Measurements from ENCODE around the gene DPP4. TPM values are rescaled to one million over a fixed set of nuclear protein-coding genes. Genes with fewer than 3 reads are reported as not detected.

The DPP4 gene
- total and polyA plus RNA-seq, 2 of the 13 experiments (the other 11 are each of a cell fraction or from before 2014, with no cell fraction given): 39.4 to 109 TPM

DNA sequence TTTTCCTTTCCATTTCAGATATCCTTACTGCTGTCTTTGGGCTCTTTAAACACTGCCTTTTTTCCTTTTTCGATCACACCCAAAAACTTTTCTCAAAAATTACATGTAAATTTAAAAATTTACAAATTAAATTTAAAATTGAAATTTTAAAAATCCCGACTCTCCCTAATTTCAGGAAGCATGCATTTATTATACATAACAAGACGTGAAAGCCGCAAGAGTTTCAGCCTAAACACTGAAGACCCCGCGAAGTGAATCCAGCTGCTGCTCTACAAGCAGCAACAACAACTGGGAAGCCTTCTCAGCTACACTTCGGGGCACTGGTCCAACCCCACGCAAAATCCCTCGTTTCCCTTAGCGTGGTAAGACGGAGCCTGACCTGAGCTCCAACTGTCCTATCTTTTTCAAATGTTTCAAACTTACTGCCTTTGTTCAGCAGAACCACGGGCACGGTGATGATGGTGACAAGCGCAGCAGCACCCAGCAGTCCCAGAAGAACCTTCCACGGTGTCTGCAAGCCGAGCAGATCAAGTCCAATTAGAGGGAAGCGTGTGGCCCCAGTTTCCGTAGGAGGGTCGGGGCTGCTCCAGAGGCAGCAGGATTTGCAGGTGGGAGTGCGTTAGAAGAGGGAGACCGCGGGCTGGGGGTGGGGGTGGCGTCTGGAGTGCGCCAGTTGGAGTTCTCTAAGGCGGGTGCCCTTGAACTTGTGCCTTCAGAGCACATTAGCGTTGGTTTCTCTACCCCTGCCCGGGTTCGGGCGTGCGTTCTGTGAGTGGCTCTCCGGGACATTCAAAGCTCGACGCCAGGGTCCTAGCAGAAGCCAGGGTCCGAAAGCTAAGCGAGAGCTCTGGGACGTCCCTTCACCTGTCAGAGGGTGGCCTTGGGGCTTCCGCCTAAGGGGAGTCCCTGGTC lies 783 bp downstream of the DPP4 start (continued):
- TF ChIP-seq ZBTB42 (CRISPR knock-in tag; IDR thresholded peaks at IDR 0.05) (peak; percentile 64), YEATS4 (CRISPR knock-in tag; IDR thresholded peaks at IDR 0.05; ENCODE audit: borderline replicate concordance) (no peak), HNRNPUL1 (IDR thresholded peaks at IDR 0.05; ENCODE audit: low read depth, low read length) (no peak), CEBPG (CRISPR knock-in tag; IDR thresholded peaks at IDR 0.05) (no peak), KDM5A (IDR thresholded peaks at IDR 0.05; ENCODE audit: borderline replicate concordance, low read length) (no peak), EHMT2 (IDR thresholded peaks at IDR 0.05; ENCODE audit: borderline replicate concordance, low read depth, low read length) (no peak), HOXA5 (CRISPR knock-in tag; IDR thresholded peaks at IDR 0.05) (no peak), ZSCAN20 (CRISPR knock-in tag; IDR thresholded peaks at IDR 0.05; ENCODE audit: borderline replicate concordance) (no peak), PAX8 (CRISPR knock-in tag; IDR thresholded peaks at IDR 0.05; ENCODE audit: borderline replicate concordance) (0 out of 2 replicates have a peak, but pooled peaks have one; percentile 11), ZNF816 (CRISPR knock-in tag; IDR thresholded peaks at IDR 0.05; ENCODE audit: borderline replicate concordance) (peak; percentile 25; the same call in 1 of the 2 replicates), SCMH1 (CRISPR knock-in tag; IDR thresholded peaks at IDR 0.05; ENCODE audit: borderline replicate concordance) (no peak), KLF13 (CRISPR knock-in tag; IDR thresholded peaks at IDR 0.05) (no peak), ZNF20 (CRISPR knock-in tag; IDR thresholded peaks at IDR 0.05) (no peak), ARHGAP35 (CRISPR knock-in tag; IDR thresholded peaks at IDR 0.05; ENCODE audit: borderline replicate concordance) (0 out of 2 replicates have a peak, but pooled peaks have one; percentile 18), KLF12 (CRISPR knock-in tag; IDR thresholded peaks at IDR 0.05; ENCODE audit: borderline replicate concordance) (no peak), SP5 (CRISPR knock-in tag; IDR thresholded peaks at IDR 0.05; ENCODE audit: borderline replicate concordance, low read depth) (no peak)
- TF ChIP-seq, protein P1, sequence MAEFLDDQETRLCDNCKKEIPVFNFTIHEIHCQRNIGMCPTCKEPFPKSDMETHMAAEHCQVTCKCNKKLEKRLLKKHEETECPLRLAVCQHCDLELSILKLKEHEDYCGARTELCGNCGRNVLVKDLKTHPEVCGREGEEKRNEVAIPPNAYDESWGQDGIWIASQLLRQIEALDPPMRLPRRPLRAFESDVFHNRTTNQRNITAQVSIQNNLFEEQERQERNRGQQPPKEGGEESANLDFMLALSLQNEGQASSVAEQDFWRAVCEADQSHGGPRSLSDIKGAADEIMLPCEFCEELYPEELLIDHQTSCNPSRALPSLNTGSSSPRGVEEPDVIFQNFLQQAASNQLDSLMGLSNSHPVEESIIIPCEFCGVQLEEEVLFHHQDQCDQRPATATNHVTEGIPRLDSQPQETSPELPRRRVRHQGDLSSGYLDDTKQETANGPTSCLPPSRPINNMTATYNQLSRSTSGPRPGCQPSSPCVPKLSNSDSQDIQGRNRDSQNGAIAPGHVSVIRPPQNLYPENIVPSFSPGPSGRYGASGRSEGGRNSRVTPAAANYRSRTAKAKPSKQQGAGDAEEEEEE (CRISPR knock-in tag; IDR thresholded peaks at IDR 0.05; ENCODE audit: borderline replicate concordance): no peak
- TF ChIP-seq, protein P2, sequence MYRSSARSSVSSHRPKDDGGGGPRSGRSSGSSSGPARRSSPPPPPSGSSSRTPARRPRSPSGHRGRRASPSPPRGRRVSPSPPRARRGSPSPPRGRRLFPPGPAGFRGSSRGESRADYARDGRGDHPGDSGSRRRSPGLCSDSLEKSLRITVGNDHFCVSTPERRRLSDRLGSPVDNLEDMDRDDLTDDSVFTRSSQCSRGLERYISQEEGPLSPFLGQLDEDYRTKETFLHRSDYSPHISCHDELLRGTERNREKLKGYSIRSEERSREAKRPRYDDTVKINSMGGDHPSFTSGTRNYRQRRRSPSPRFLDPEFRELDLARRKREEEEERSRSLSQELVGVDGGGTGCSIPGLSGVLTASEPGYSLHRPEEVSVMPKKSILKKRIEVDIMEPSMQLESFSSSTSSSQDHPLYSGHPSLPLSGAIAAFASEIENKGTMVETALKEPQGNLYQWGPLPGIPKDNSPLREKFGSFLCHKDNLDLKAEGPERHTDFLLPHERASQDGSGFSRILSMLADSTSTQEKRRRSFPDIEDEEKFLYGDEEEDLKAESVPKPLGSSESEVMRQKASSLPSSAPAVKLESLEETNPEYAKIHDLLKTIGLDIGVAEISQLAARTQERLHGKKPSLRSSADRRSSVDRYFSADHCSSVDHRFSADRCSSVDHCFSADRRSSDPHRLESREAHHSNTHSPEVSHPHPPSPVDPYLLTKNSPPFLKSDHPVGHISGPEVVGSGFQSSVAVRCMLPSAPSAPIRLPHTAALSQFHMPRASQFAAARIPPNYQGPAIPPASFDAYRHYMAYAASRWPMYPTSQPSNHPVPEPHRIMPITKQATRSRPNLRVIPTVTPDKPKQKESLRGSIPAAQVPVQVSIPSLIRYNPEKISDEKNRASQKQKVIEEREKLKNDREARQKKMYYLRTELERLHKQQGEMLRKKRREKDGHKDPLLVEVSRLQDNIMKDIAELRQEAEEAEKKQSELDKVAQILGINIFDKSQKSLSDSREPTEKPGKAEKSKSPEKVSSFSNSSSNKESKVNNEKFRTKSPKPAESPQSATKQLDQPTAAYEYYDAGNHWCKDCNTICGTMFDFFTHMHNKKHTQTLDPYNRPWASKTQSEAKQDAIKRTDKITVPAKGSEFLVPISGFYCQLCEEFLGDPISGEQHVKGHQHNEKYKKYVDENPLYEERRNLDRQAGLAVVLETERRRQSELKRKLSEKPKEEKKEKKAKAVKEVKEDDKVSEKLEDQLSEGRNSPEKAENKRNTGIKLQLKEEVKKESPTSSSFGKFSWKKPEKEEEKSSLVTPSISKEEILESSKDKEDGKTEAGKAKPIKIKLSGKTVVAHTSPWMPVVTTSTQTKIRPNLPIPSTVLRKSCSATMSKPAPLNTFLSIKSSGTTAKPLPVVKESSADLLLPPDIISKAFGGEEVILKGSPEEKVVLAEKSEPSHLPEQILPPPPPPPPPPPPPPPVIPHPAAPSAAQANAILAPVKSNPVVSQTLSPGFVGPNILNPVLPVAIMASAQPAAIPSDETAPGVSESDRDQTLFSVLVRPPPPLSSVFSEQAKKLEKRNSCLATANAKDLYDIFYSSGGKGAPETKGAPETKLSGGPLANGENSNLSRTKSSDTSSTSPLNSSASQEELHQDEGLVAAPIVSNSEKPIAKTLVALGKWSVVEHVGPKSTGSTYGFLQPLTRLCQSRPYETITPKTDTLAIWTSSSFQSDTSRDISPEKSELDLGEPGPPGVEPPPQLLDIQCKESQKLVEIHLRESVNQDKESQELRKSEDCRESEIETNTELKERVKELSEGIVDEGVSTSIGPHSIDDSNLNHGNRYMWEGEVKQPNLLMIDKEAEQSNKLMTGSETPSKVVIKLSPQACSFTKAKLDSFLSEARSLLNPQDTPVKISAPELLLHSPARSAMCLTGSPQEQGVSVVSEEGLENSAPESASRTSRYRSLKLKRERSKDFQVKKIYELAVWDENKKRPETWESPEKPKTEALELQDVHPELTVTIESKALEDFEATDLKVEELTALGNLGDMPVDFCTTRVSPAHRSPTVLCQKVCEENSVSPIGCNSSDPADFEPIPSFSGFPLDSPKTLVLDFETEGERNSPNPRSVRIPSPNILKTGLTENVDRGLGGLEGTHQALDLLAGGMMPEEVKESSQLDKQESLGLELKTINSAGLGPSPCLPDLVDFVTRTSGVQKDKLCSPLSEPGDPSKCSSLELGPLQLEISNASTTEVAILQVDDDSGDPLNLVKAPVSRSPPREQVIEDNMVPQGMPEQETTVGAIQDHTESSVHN (CRISPR knock-in tag; IDR thresholded peaks at IDR 0.05): peak; percentile 47; the same call in 1 of the 2 replicates
